GM21619 (cell line): Measurements from ENCODE around the gene LCE5A.
"Not testable (repeated sequence)": the region's sequence is repeated elsewhere in the genome, so short reads cannot be mapped to it uniquely, and the experiment has no call there.

Experiments
- ATAC-seq: cut with Tn5 transposase; IDR thresholded peaks from one replicate; pipeline ENCODE4 v1.9.1; 2021; ENCODE audit not compliant: unreplicated experiment

LCE5A gene

GRCh38 chr1:152515434-152515783 lies 4.8 kb downstream of the LCE5A start:
- ATAC-seq = no peak

DNA sequence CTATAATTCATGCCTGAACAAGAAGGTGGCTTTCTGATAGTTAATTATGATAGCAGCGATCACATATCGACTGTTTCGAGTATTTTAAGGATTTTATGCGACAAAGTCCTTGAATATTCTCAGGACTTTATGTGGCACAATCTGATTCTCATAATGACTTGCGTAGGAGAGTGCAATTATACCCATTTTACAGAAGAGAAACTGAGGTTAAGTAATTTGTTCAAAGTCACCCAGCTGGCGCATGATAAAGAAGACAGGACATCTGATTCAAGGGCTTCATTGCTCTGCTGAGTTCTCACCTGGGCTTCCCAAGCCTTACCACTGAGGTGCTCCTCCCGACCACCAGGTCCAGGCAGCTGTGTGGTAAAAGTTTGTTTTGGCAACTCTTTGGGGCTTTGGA lies 5.5 kb downstream of the LCE5A start:
- ATAC-seq = no peak

DNA sequence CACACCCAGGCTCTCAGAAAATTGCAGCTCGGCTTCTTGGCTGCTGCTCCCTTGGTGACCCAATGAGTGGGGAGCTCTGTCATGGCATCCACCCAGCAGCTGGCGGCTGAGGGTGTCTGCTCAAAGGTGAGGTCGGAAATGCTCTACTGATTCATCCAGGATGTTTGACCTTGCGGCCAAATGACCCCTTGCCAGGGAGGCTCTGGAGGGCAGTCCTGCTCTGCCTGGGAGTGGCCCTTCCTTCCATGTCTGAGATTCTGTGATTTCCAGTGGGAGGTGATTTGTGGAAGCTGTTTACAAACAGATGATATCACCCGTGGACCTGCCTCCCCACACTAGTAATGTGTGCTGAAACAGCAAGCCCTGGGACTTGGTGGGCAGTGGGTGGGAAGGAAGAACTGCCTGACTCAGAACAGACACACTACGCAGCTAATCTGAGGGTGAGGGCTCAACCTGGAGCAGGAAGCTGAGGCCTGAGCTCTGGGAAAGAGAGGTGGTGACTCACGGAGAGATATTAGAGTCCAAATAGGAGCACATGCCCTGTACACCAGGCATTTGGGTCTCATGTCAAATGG lies 6.7 kb downstream of the LCE5A start:
- no peak for ATAC-seq

DNA sequence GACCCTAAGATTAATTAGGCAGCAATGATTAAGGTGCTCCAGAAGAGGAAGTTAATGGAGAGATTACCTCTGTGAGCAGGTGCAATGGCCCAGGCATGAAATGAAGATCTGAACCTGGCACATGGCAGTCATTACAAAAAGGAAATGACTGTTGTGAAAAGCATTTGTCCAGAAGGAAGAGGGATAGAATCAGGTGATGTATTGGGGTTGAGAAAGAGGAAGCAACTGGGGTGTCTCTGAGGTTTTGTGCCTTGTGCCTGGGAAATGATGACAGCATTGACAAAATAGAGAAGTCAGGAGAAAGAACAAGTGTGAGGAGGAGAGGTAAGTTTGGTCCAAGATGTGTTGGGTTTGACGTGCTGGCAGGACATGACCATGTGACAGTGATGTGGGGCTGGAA lies 9.2 kb downstream of the LCE5A start:
- no peak for ATAC-seq

DNA sequence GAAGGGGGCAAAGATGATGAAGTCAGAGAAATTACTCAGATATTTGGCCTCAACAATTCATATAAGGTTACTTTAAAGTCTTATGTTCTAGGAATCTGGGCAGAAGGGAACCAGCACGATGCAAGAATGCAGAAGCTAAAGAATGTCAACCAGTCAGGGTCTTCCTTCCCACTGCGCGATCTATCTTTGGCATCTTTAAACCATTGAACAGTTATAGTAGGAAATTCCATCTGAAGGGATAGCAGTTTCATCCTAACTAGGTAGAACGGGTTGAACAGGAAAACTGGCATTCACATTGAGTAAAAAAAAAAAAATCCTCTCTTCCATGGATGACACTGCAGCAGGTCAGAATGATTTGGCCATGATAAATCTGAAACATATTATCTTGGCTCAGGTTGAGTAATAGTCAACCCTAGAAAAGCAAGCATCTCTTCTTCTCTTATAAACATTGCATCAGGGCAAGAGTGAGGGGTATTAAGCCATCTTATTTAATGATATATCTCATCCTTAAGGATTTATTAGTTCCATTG lies 10.0 kb downstream of the LCE5A start:
- no peak for ATAC-seq

DNA sequence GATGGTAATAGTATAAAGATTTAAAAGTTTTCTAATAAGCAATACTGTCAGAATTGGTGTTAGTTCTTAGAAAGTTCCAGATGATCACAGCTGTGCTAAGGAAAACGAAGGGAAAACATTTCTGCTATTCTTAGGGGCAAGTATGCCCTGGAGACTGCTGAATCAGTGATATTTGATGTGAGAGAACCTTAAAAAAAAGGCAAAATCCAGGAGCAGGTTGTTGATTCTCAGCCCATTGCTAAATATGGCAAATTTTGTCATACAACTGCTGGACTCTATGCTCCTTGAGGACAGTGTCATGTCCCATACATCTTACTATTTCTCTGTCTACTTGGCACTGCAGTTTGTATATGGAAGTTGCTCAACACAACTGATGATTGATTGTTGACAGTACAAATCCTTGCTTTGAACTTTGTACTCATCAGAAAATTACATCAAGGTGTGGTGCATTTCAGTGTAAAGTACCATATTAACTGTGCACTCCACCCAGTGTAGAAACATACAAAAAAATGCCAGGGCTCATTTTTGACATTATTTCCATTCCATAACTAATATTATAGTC lies 14.6 kb downstream of the LCE5A start:
- ATAC-seq = no peak

GRCh38 chr1:152533327-152533938 lies 22.8 kb downstream of the LCE5A start:
- no peak for ATAC-seq

DNA sequence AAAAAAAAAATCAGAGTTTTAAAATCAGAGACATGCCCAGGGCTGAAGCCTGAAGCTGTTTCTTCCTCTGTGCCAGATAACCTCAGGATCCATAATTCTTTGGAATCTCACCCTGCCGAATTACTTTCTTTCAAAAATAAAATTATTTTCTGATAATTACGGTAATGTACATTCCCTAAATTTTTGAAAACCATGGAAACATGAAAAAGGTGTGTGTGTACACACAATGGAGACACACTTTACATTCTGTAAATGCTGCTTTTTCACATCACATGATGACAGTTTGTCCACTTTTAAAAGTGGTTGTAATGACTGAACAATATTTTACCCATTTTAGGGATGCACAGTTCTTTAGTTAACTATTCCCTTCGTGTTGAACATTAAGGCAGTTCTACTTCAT lies 25.2 kb downstream of the LCE5A start:
- ATAC-seq = no peak

GRCh38 chr1:152537496-152537895 lies 26.9 kb downstream of the LCE5A start:
- ATAC-seq = no peak

DNA sequence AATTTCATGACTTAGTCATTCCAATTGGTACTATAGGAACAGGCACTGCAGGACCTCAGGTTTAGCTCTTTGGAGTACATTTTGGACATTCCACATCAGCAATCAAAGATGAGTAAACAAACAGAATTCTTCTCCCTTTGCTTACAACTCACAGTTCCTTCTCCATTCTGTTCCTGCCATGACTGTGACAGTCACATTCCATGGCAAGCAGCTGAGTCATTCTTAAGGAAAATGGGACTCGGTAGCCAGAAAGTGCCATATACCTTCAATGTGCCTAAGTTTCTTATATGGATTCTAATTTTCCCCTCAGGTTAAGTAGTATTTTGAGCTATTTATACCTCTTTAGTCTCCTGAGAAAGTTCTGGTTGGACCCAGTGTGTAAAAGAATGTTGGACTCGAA lies 29.3 kb downstream of the LCE5A start:
- no peak for ATAC-seq

DNA sequence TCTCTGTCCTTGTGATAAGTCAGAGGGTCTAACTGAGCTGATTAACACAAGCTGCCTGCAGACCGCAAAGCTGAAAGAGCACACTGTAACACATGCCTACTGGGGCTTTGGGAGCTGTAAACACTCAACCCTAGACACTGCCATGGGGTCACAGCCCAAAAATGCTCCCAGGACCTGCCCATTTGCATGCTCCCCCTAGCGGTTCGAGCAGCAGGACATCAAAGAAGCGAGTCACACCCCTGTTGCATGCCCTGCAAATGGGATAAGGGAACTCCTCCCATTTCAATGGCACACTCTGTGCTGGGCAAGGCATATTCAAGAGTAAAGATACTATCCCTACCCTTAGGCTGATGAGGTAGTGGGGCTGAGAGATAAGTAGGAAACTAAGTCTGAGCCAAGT lies 33.2 kb downstream of the LCE5A start:
- no peak for ATAC-seq

GRCh38 chr1:152546704-152547103 lies 36.1 kb downstream of the LCE5A start:
- no peak for ATAC-seq

DNA sequence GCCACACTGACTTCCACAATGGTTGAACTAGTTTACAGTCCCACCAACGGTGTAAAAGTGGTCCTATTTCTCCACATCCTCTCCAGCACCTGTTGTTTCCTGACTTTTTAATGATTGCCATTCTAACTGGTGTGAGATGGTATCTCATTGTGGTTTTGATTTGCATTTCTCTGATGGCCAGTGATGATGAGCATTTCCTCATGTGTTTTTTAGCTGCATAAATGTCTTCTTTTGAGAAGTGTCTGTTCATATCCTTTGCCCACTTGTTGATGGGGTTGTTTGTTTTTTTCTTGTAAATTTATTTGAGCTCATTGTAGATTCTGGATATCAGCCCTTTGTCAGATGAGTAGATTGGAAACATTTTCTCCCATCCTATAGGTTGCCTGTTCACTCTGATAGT lies 37.8 kb downstream of the LCE5A start:
- ATAC-seq = not testable (repeated sequence)
